Activated T-helper 2 cell treated with anti-CD3 and anti-CD28 coated beads, Interferon-gamma antibody, Interleukin-2, Interleukin-4, amounts not matched to agents 10 μg/mL and 5 μg/mL and 100 μg/mL, durations not matched to agents 14 hours and 24 hours and 36 hours (primary cell): ENCODE results near the gene GPR160. TPM values are rescaled to one million over a fixed set of nuclear protein-coding genes. Genes with fewer than 3 reads are reported as not detected.
"Not testable (repeated sequence)": the region's sequence is repeated elsewhere in the genome, so short reads cannot be mapped to it uniquely, and the experiment has no call there.

Experiments
- DNase-seq: peaks from one replicate; pipeline ENCODE4 v3.0.0; 2021; ENCODE audit warnings: low spot score
- H3K27ac Mint-ChIP-seq: one replicate; pipeline ENCODE4 v1.8.0; 2021; ENCODE audit warnings: mixed read lengths
- H3K27me3 Mint-ChIP-seq: one replicate; pipeline ENCODE4 v1.8.0; 2021; ENCODE audit warnings: low read depth, mixed read lengths
- H3K36me3 Mint-ChIP-seq: one replicate; pipeline ENCODE4 v1.8.0; 2021; ENCODE audit warnings: low read depth, mixed read lengths
- H3K4me1 Mint-ChIP-seq: one replicate; pipeline ENCODE4 v1.8.0; 2021; ENCODE audit warnings: low read depth, mixed read lengths
- H3K4me3 Mint-ChIP-seq: one replicate; pipeline ENCODE4 v1.8.0; 2021; ENCODE audit warnings: low read depth, mild to moderate bottlenecking, moderate library complexity, mixed read lengths
- H3K9me3 Mint-ChIP-seq: one replicate; pipeline ENCODE4 v1.8.0; 2021; ENCODE audit warnings: mixed read lengths
- intact Hi-C: fragments of 100-400 bp; cut with micrococcal nuclease; formaldehyde crosslinking; loops from one replicate; pipeline ENCODE4 v1.15.1; 2023
- total RNA-seq: library from RNA; stranded (reverse); gene quantifications from 2 replicates; pipeline ENCODE4 v1.2.3, GENCODE V29; 2022

GPR160 gene
- total RNA-seq, 1 donor from 2014 or later, result 9.6 TPM

- Mint-ChIP-seq H3K9me3 (no peaks in the 10 kb centered on the region), H3K27me3 (peaks cover 4% of the 10 kb centered on the region), H3K4me3 (peak overlapping the region; percentile 3), H3K36me3 (no peaks in the 10 kb centered on the region), H3K4me1 (peaks cover 30% of the 10 kb centered on the region), H3K27ac (peak overlapping the region; percentile 72)
- intact Hi-C loops, result loop anchor here (1.0 kb wide), 1 partner anchor 8 kb away; no protein-coding TSS in a partner anchor
- DNase-seq, result peak; percentile 20
Measured at GRCh38 chr3:170007031-170007663, 30.6 kb upstream of the GPR160 start.

- H3K27ac Mint-ChIP-seq, result no peak overlapping the region
- DNase-seq, result no peak
- peaks cover 15% of the 10 kb centered on the region for H3K4me1 Mint-ChIP-seq
- no peak overlapping the region for H3K4me3 Mint-ChIP-seq
- H3K27me3 Mint-ChIP-seq, result peaks cover 4% of the 10 kb centered on the region
- H3K9me3 Mint-ChIP-seq, result no peaks in the 10 kb centered on the region
- intact Hi-C loops, result no loop called here
- no peaks in the 10 kb centered on the region for H3K36me3 Mint-ChIP-seq
Measured at GRCh38 chr3:170010498-170010897, 27.3 kb upstream of the GPR160 start.

- H3K9me3 Mint-ChIP-seq, result no peaks in the 10 kb centered on the region
- no peak overlapping the region for H3K27ac Mint-ChIP-seq
- no peak overlapping the region for H3K4me3 Mint-ChIP-seq
- no peaks in the 10 kb centered on the region for H3K36me3 Mint-ChIP-seq
- DNase-seq, result no peak
- no peaks in the 10 kb centered on the region for H3K4me1 Mint-ChIP-seq
- intact Hi-C loops, result no loop called here
- H3K27me3 Mint-ChIP-seq, result peaks cover 12% of the 10 kb centered on the region
Measured at GRCh38 chr3:170012683-170013400, 25.0 kb upstream of the GPR160 start.

- intact Hi-C loops, result no loop called here
- Mint-ChIP-seq H3K27ac (no peak overlapping the region), H3K4me1 (peaks cover under 1% of the 10 kb centered on the region), H3K27me3 (peaks cover 8% of the 10 kb centered on the region), H3K4me3 (no peak overlapping the region), H3K9me3 (no peaks in the 10 kb centered on the region), H3K36me3 (no peaks in the 10 kb centered on the region)
- DNase-seq, result no peak
Measured at GRCh38 chr3:170016057-170016456, 21.7 kb upstream of the GPR160 start.

GRCh38 chr3:170019306-170019705 lies 18.5 kb upstream of the GPR160 start:
- H3K9me3 Mint-ChIP-seq, DNase-seq, intact Hi-C loops, H3K36me3 Mint-ChIP-seq, H3K4me3 Mint-ChIP-seq, H3K27me3 Mint-ChIP-seq, H3K27ac Mint-ChIP-seq, H3K4me1 Mint-ChIP-seq: not testable (repeated sequence)

- no peak for DNase-seq
- H3K9me3 Mint-ChIP-seq, result no peaks in the 10 kb centered on the region
- H3K36me3 Mint-ChIP-seq, result no peaks in the 10 kb centered on the region
- no peak overlapping the region for H3K27ac Mint-ChIP-seq
- no peak overlapping the region for H3K4me3 Mint-ChIP-seq
- H3K4me1 Mint-ChIP-seq, result peaks cover 8% of the 10 kb centered on the region
- intact Hi-C loops, result no loop called here
- H3K27me3 Mint-ChIP-seq, result peaks cover 11% of the 10 kb centered on the region
Measured at GRCh38 chr3:170021083-170021482, 16.7 kb upstream of the GPR160 start.

- H3K27ac Mint-ChIP-seq, result no peak overlapping the region
- H3K4me3 Mint-ChIP-seq, result no peak overlapping the region
- H3K36me3 Mint-ChIP-seq, result no peaks in the 10 kb centered on the region
- peaks cover 16% of the 10 kb centered on the region for H3K4me1 Mint-ChIP-seq
- peaks cover 4% of the 10 kb centered on the region for H3K27me3 Mint-ChIP-seq
- intact Hi-C loops, result no loop called here
- DNase-seq, result no peak
- H3K9me3 Mint-ChIP-seq, result peaks cover 6% of the 10 kb centered on the region
Measured at GRCh38 chr3:170022336-170022735, 15.5 kb upstream of the GPR160 start.

- no peak for DNase-seq
- intact Hi-C loops, result no loop called here
- Mint-ChIP-seq H3K27me3 (peaks cover 4% of the 10 kb centered on the region), H3K9me3 (peaks cover 6% of the 10 kb centered on the region), H3K27ac (no peak overlapping the region), H3K36me3 (no peaks in the 10 kb centered on the region), H3K4me3 (no peak overlapping the region), H3K4me1 (peaks cover 24% of the 10 kb centered on the region)
Measured at GRCh38 chr3:170023165-170023564, 14.6 kb upstream of the GPR160 start.

GRCh38 chr3:170024581-170024980 lies 13.2 kb upstream of the GPR160 start:
- DNase-seq, result no peak
- H3K27me3 Mint-ChIP-seq, result peaks cover 4% of the 10 kb centered on the region
- peaks cover 25% of the 10 kb centered on the region for H3K4me1 Mint-ChIP-seq
- no peak overlapping the region for H3K27ac Mint-ChIP-seq
- H3K36me3 Mint-ChIP-seq, result no peaks in the 10 kb centered on the region
- intact Hi-C loops, result no loop called here
- H3K9me3 Mint-ChIP-seq, result peaks cover 10% of the 10 kb centered on the region
- H3K4me3 Mint-ChIP-seq, result no peak overlapping the region

GRCh38 chr3:170027233-170028102 lies 10.3 kb upstream of the GPR160 start:
- Mint-ChIP-seq H3K9me3 (peaks cover 10% of the 10 kb centered on the region), H3K4me3 (no peak overlapping the region), H3K27me3 (peaks cover 2% of the 10 kb centered on the region), H3K36me3 (no peaks in the 10 kb centered on the region), H3K4me1 (peaks cover 30% of the 10 kb centered on the region), H3K27ac (peak overlapping the region; percentile 55)
- DNase-seq, result peak; percentile 18
- intact Hi-C loops, result no loop called here

- peak overlapping the region; percentile 55 for H3K27ac Mint-ChIP-seq
- H3K36me3 Mint-ChIP-seq, result peaks cover 3% of the 10 kb centered on the region
- peaks cover 8% of the 10 kb centered on the region for H3K9me3 Mint-ChIP-seq
- DNase-seq, result peak; percentile 51
- intact Hi-C loops, result no loop called here
- H3K4me3 Mint-ChIP-seq, result peak overlapping the region; percentile 17
- H3K4me1 Mint-ChIP-seq, result peaks cover 31% of the 10 kb centered on the region
- no peaks in the 10 kb centered on the region for H3K27me3 Mint-ChIP-seq
Measured at GRCh38 chr3:170033489-170033888, 4.3 kb upstream of the GPR160 start.

GRCh38 chr3:170038434-170039110 lies 777 bp downstream of the GPR160 start:
- Mint-ChIP-seq H3K27me3 (no peaks in the 10 kb centered on the region), H3K36me3 (peaks cover 10% of the 10 kb centered on the region), H3K4me3 (peak overlapping the region; percentile 84), H3K9me3 (peaks cover 3% of the 10 kb centered on the region), H3K4me1 (peaks cover 15% of the 10 kb centered on the region), H3K27ac (no peak overlapping the region)
- DNase-seq, result no peak
- intact Hi-C loops, result loop anchor here (5.0 kb wide), 3 partner anchors 49 to 276 kb away; partner anchors contain the start of gene PHC3
